Activated CD8-positive, alpha-beta memory T cell treated with anti-CD3 and anti-CD28 coated beads for 48 hours (primary cell): ENCODE measurements around the gene WWC1.
A peak's percentile ranks its signal among the peaks of the same experiment; 100 is the strongest.

Experiments used
- DNase-seq, 3 experiments: peaks; one replicate each; pipeline ENCODE4 v3.0.0-alpha.2; 2020; ENCODE audit warnings: low read depth in 2 of 3, low spot score in 2 of 3

WWC1 gene

DNA sequence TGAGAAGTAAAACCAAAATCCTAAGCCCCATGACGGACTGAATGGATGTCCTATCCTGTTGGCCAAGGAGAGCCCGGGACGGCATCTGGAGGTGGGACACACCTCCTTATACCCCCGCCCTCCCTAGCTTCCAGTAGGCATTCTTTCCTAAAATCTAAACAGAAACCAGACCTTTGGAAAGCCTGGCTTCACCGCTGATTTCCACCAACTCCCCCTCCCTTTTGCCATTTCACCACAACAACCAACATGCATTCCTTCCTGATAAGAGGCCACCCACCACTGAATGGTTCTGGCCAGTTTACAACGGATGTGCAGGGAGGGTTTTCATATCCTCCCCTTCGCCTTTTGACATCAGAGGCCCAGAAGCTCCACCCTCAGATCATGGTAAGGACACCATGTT, 185.6 kb downstream of the WWC1 start:
- no peak for DNase-seq

DNA sequence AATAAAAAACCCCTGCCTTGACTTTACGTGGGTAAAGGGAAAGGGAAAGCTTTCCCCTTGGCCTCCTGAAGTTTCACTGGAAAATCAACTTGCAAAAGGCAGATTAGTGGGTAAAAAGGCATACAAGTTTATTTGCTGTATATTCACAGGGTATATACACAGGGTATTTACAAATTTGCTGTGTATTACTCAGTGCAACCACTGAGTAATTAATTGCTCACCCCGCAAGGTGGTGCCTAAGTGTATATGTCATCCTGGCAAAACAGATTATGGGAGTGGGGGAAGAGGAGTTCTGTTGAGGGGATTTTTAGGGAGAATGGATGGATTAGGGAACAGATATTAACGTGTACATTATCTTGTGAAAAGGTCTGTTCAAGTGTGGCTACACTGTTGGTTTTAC, 187.7 kb downstream of the WWC1 start:
- no peak for DNase-seq

DNA sequence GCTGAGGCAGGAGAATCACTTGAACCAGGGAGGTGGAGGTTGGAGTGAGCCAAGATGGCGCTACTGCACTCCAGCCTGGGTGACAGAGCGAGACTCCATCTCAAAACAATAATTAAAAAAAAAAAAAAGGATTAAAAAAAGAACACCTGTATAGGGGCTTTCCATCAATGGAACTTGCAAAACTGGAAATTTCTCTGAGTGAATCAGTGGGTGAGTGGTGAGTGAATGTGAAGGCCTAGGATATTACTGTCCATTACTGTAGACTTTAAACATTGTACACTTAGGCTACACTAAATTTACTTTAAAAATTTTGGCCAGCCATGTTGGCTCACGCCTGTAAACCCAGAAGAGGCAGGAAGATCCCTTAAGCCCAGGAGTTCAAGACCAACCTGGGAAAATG, 189.2 kb downstream of the WWC1 start:
- no peak for DNase-seq

DNA sequence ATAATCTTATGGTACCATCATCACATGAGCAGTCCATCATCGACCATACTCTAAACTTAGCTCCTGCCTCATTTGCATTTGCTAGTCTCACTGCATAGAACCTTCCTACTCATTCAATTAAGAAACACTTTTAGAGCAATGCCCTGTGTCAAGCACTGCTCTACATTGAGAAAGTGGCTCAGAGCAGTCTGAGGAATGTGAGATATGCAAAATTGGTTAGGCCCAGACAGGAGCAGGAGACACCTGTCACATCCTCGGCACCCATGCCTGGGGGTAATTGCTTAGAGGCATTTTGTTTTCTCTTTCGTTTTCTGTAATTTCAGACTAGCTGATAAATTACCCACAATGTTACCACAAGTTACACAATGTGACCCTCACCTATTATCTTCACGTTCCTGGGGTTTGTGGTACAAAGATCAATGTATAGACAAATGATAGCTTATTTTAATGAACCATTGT, 189.9 kb downstream of the WWC1 start:
- no peak for DNase-seq

DNA sequence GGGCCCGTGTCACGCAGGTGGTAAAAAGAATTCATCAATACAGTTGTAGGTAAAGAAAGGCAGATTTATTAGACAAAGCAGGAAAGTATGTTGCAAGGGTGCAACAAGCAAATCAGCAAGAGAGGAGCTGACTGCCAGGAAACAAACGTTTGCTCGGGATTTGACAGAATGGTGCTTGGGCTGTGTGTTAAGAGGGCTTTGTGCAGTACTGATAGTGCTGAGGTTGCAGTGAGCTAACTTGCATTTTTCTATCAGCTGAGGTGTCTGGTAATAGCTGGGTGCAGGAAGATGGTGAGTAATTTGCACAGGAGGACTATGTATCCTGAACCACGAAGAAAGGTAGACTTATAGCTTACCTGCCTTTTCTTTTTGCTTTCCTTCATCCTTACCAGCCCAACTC, 190.9 kb downstream of the WWC1 start:
- DNase-seq = no peak

DNA sequence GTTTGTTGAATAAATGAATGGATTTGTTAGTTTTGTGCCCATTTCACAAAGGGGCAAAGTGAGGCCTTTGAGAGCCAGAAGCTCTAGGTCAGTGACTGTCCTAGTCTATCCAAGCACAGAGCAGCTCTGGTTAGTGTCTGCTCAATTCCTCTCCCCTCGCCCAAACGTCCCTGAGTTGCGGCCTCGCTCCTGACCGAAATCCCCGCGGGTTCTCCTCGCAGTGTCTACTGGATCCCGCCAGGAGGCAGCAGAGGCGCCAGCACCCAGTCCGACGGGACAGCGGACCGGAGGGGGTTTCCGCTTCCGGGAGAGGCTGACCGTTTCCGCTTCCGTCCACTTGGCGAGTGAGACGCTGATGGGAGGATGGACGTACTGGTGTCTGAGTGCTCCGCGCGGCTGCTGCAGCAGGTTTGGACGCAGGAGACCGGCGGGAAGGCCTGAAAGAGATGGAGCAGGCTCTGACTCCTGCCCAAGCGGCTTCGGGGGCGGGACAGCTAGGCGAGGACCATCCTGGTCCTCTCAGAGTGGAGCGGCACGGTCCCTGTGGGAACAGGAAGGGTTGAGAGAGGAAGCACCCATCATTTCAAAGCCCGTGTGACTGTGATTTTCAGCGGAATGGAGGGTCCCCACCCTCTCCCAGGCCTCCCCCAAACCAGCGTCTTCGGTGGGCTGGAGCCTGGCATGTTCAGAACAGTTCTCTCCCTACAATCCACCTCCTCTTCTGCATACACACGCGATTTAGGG, 194.9 kb downstream of the WWC1 start, which contains the start of gene RARS1:
RARS1 (plus strand) TSS at position 336 of the 744 bp plus-strand sequence; CDS start at position 364, 28 bp downstream.
- DNase-seq = peak; percentile 56 to 78 (median 75)

DNA sequence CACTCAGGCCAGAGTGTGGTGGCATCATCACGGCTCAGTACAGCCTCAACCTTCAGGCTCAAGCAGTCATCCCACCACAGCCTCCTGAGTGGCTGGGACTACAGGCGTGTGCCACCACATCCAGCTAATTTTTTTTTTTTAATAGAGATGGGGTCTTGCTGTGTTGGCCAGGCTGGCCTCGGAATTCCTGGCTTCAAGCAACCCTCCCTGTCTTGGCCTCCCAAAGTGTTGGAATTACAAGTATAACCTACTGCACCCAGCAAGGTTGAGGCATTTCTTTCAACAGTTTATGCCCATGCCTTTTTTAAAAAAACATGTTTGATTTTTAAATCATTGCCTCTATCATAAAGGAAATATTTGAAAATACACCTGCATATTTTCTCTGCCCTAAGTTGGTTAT, 197.6 kb downstream of the WWC1 start:
- no peak for DNase-seq

DNA sequence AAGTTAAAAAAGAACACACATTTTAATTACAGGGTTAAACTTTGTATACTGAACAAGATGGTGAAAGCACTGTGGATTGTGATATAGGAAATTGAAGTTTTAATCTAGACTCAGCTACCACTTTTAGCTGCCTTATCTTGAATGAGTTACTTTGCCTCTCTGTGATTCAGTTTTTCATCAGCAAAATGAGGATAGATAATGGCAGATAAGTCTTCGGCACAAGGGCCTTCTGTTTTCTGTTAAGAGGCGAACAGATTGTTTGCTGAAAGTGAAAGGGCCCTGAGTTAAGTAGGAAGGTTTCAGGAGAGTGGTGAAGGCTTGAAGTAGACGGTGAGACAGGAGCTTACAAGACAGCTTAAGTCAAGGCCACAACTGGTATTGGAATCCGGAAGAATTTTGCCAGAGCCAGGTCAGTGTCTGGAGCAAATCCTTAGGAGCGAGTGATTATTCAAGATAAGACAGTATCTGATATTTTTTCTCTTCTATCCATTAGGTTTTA, 202.7 kb downstream of the WWC1 start:
- no peak for DNase-seq

DNA sequence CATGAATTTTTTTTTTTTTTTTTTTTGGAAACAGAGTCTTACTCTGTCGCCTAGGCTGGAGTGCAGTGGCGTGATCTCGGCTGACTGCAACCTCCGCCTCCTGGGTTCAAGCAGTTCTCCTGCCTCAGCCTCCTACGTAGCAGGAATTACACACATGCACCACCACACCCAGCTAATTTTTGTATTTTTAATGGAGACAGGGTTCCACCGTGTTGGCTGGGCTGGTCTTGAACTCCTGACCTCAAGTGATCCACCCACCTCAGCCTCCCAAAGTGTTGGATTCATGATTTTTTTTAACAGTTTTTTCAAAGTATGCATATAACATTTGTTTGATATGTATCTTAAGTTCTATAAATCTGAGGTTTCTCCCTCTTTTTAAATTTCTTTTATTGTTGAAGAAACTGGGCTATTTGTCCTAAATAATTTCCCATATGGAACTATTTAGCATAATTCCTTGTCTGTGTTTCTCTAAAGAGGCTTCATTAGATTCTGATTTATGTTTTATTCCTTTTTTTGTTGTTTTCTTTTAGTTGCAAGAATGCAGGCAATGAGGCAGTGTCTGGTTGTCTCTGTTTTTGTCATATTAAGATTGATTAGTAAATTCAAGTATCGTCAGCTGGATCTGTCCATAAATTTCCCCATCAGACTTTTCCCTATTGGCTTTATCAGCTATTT, 211.3 kb downstream of the WWC1 start:
- DNase-seq = no peak

DNA sequence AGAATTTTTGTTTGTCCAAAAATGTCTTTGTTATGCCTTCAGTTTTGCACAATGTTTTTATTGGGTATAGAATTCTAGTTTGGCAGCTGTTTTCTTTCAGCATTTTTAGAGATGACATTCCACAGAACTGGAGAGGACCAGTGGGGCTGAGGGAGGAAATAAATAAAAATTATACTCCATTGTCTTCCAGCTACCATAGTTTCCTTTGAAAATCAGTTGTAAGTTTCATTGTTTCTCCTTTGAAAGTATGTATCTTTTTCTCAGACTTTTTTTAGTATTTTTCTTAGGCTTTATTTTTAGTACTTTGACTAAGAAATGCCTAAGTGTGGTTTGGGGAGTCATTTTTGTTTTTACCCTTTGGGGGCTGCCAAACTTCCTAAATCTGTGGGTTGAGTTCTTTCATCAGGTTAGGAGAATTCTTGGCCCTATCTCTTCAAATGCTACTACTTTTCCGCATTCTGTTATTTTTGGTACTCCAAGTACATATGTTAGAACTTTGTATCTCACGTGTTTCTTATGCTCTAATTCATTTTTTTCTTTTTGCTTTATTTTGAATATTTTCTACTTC, 222.5 kb downstream of the WWC1 start:
- no peak for DNase-seq
